ENCODE data around the gene FRY.

DNA sequence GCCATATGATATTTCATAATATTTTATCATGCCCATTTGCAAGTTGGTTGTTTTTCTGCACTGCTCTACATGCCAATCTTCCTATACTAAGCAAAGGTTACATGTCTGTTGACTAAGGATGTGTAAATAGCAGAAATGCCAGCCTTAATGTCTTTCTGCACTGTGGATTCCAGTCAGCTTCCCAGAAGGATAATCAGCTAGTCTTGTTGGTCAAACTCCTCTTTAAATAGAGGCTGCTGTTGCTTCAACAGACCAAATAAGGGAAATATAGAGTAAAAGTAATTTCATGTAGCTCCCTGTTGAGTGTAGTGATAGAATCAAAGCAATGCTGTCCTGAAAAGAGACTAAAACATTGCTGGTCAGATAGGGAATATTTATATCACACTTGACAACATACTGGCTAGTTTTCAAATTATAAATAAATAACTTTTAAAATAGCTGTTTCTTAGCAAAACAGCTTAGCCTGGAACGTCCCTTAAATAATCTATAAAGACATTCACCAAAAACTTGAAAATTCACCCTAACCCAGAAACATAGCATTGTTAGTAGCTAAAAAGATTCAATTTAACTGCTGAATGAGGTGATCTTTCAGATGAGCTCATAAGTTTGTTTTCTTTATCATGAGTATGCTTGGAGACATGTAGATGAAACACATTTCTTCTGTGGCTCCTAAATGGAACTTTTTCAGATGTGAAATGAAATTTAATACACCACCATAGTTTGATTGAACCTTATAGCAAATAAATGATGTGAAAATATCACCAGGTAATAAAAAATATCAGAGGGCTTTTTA, 56.6 kb downstream of the FRY start:
- TF ChIP-seq, protein P1, sequence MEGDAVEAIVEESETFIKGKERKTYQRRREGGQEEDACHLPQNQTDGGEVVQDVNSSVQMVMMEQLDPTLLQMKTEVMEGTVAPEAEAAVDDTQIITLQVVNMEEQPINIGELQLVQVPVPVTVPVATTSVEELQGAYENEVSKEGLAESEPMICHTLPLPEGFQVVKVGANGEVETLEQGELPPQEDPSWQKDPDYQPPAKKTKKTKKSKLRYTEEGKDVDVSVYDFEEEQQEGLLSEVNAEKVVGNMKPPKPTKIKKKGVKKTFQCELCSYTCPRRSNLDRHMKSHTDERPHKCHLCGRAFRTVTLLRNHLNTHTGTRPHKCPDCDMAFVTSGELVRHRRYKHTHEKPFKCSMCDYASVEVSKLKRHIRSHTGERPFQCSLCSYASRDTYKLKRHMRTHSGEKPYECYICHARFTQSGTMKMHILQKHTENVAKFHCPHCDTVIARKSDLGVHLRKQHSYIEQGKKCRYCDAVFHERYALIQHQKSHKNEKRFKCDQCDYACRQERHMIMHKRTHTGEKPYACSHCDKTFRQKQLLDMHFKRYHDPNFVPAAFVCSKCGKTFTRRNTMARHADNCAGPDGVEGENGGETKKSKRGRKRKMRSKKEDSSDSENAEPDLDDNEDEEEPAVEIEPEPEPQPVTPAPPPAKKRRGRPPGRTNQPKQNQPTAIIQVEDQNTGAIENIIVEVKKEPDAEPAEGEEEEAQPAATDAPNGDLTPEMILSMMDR (conservative IDR thresholded peaks at IDR 0.05; ENCODE audit: low read depth, low read length): no peak
- TF ChIP-seq EZH2phosphoT487 (IDR thresholded peaks at IDR 0.05; ENCODE audit: borderline replicate concordance, low read length) (no peak), EZH2 (IDR thresholded peaks at IDR 0.05; ENCODE audit: low read length, unreplicated experiment) (no peak)

Measured in PC-3 (cell line).